NCI-H1436 (cell line): ENCODE measurements around the gene TMEM95.
A peak's percentile ranks its signal among the peaks of the same experiment; 100 is the strongest.

Experiments used
- DNase-seq: peaks from one replicate; lab custom pipeline; 2025; lab: John Stamatoyannopoulos, UW

TMEM95 gene

GRCh38 chr17:7379134-7379533, 24.2 kb downstream of the TMEM95 start:
- no peak for DNase-seq

- no peak for DNase-seq
Observed at GRCh38 chr17:7380321-7380720, 25.4 kb downstream of the TMEM95 start.

DNA sequence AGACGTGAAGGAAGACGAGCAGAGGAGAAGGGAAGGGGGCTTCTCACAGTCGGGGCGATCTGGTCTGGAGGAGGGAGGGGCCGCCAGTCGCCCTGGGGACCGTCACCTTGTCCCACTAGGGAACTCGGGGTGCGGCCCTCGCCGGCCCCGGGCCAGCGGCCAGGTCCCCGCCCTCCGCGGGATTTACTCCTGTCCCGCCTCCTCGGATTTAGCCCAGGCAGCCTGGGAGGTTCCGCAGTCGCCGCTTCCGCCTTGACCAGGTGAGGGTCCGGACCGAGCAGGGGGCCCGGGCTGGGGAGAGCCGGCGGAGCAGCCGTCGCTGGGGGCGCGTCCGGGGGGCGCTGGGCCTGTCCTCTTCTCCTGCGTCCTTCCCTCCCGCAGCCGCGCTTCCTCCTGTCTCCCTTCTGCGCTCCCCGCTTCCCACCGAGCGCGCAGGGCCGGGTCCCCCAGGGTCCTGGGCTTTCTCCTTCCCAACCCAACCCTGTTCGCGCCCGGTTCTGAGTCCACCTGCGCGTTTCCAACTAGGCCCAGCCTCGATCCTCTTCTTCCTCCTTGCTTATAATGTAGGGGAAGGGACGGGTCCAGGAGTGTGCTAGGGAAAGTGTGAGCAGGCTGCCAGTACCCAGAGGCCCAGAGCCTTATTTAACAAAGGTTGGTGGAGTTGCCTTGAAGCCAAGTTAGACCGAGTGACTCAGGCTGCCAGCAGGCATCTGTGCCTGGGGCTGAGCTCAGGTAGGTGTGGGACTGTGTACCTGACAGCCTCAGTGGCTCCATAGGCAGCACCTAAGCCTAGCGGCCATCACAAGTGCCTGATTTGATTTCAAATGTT, 26.1 kb downstream of the TMEM95 start, which contains the start of gene TNK1:
Gene TNK1, plus strand, starts transcription at position 235 of the 829 bp plus-strand sequence. CDS start 1,838 bp downstream, outside the sequence.
- DNase-seq = no peak

DNA sequence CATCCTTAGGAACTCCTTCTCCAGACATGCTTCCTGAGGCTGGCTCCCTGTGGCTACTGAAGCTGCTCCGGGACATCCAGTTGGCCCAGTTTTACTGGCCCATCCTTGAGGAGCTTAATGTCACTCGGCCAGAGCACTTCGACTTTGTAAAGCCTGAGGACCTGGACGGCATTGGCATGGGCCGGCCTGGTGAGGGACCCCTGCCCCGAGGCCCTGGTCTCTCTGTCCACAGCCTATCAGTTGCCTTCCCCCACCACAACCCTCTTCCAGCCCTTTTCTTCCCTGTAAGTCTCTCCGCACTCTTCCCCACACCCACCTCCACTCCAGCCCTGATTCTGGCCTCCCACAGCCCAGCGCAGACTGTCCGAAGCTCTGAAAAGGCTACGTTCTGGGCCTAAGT, 27.9 kb downstream of the TMEM95 start:
- no peak for DNase-seq

- no peak for DNase-seq
Observed at GRCh38 chr17:7383371-7383741, 28.4 kb downstream of the TMEM95 start.

- no peak for DNase-seq
Observed at GRCh38 chr17:7383742-7384488, 29.0 kb downstream of the TMEM95 start.

GRCh38 chr17:7384489-7385081, 29.6 kb downstream of the TMEM95 start:
- DNase-seq = no peak

GRCh38 chr17:7388856-7389255, 33.9 kb downstream of the TMEM95 start:
- DNase-seq = no peak

DNA sequence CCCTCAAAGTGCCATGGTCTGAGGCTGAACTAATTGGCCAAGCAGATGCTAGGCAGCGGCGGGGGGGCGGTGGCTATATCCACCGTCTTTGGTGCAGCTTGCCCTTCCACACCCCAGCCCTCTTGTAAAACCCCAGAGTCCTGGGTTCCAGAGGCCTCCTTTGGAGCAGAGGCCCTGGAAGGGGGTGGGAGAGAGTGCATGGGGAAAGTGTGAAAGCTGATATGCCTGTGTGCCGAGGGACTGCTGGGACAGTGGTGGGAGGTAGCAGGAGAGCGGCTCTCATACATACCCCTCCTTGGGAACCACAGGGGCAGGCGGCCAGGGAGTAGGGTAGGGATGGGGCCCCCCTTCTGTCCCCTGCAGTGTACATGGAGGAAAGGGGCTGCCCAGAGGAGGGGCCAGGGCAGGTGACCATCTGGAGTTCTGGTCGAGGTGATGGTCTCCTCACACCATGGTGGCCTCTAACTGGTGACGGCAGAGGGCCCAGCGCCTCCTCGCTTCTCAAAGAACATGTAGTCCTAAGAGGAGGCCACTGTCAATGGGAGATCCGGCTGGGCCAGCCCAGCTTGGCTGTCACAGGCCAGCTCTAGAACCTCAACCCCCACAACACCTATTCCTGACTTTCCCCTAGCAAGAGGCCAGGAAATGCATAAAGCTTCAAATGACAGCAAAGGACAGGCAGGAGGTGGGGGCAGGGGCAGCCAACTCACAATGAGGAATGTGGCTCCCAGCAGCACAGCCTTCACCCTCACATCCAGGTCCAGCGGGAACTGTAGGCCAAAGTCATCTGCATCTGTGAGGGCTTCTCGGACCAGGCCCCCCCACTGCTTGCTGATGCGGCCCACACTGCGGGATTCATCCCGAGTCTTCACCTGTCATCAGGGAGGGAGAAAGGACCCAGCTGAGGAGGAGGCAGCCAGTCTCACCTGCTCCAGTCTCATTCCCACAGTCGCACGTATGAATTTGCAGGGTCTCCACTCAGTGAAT, 35.3 kb downstream of the TMEM95 start:
- DNase-seq = no peak

DNA sequence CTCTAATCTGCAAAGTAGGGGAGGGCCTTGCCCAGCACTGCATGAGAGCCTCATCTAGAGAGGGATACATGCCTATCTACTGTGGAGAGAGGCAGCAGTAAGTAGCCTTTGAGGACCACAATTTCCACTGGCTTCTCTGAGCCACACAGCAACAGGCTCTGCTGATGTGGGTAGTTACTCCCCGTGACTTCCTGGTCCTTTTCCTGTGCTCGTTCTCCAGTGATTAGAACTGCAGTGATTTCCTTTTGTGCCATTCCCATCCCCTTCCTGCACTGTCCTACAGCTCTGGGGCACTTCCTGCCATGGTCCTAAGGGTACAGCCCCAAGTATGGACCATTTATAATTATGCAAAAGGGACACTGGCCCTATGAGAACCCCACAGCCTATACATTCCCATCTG, 36.4 kb downstream of the TMEM95 start:
- no peak for DNase-seq

- no peak for DNase-seq
Observed at GRCh38 chr17:7392696-7393612, 38.0 kb downstream of the TMEM95 start.

DNA sequence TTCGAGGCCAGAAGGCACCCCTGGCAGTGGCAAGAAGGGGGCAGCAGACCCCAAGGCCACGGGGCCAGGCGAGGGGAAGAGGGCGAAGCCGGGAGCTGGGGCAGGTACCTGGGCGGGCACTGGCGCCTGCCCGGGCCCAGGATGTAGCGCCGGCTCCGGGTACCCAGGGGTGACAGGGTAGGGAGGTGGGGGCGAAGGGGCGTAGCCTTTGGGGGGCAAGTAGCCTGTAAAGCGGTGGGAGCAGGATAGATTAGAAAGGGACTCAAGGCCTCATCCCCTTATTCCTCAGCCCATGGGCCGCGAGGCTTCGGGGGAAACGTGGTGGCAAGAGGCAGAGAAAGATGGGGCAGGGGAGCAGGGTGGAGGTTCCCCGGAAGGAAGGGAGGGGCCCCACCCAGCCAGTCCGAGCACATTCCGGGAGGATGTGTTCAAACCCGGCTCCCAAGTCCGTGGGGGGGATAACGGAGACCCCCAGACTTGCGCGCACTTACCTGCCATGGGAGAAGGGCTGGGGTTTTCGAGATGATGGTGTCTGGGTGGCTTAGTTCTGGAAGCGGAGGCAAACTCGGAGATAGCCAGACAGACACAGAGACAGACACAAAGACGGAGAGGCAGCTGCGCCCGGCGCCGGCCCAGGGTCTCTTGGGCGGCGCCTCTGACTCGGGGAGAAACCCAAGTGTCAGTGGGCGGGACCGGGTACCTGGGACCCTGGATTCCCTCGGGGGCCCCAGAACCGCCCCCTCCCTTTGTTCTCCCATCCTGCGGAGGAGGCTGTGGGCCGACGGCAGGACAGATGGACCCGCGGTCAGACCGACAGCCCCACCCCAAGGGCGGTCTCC, 38.9 kb downstream of the TMEM95 start:
- DNase-seq = peak; percentile 73

DNA sequence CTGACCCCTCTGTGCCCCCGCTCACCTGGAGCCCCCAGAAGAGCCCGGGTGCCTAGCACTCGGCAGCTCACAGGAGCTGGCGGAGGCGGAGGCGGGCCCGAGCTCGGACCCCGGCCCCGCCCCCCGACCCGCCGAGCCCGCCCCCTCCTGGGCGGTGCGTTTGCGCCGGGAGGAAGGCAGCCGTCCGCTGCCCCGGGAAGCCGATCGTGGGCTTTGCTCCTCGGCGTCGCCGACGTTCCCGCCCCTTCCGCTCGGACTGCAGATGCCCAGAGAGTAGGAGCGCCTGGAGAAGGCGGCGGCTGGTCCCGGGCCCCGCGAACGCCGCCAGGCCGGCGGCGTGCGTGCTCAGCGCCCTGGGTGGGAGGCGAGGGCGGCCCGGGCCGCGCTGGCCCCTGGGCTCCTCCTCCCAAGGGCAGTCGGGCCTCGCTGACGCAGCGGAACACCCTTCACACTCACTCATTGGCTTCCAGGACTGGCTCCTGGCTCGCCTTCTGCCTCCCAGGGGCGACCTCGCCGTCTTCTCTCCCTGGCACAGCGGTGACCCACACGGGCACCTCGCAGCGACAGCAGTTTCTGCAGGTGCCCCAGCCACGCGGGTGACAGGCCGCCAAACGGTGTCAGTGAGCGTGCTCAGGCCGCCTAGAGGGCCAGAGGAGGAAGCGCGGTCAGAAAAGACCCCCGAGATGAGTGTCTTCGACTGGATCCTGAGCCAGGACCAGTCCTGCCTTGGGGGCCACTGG, 39.7 kb downstream of the TMEM95 start, which contains the start of gene PLSCR3:
Gene PLSCR3, minus strand, starts transcription at position 74 of the 740 bp plus-strand sequence. CDS start 415 bp downstream, outside the sequence.
- peak; percentile 68 for DNase-seq

DNA sequence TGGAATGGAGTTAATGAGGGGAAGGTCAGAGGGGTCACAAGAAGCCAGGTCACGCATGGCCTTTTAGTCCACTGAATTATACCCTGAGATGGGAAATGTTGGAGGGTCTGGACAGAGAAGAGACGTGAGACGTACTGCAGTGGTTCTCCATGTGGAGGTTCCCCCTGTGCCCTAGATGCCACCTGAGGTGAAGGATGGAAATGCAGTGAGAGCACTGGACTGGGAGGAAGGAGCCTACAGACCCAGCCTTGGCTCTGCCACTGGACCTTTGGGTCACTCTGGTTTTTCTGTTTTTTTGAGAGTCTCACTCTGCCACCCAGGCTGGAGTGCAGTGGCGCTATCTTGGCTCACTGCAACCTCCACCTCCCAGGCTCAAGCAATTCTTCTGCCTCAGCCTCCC, 41.2 kb downstream of the TMEM95 start:
- no peak for DNase-seq

GRCh38 chr17:7398612-7399011, 43.7 kb downstream of the TMEM95 start:
- no peak for DNase-seq

- peak; percentile 27 for DNase-seq
Observed at GRCh38 chr17:7403043-7403726, 48.2 kb downstream of the TMEM95 start.

GRCh38 chr17:7403727-7403976, 48.7 kb downstream of the TMEM95 start:
- no peak for DNase-seq

- DNase-seq = peak; percentile 98
Observed at GRCh38 chr17:7403977-7404736, 49.2 kb downstream of the TMEM95 start, which contains the start of gene TMEM256. TSS of gene TMEM256 (minus strand) at chr17:7404097. CDS start at chr17:7404084, 13 bp downstream.
